C1 segment of cervical spinal cord (tissue), 14 donors: Measurements from ENCODE around the gene GRK2.
"Not testable (repeated sequence)": the region's sequence is repeated elsewhere in the genome, so short reads cannot be mapped to it uniquely, and the experiment has no call there.

Experiments
- DNase-seq, 14 donors: peaks; one replicate each; lab custom pipeline; 2025; lab: John Stamatoyannopoulos, UW

Gene GRK2

DNA sequence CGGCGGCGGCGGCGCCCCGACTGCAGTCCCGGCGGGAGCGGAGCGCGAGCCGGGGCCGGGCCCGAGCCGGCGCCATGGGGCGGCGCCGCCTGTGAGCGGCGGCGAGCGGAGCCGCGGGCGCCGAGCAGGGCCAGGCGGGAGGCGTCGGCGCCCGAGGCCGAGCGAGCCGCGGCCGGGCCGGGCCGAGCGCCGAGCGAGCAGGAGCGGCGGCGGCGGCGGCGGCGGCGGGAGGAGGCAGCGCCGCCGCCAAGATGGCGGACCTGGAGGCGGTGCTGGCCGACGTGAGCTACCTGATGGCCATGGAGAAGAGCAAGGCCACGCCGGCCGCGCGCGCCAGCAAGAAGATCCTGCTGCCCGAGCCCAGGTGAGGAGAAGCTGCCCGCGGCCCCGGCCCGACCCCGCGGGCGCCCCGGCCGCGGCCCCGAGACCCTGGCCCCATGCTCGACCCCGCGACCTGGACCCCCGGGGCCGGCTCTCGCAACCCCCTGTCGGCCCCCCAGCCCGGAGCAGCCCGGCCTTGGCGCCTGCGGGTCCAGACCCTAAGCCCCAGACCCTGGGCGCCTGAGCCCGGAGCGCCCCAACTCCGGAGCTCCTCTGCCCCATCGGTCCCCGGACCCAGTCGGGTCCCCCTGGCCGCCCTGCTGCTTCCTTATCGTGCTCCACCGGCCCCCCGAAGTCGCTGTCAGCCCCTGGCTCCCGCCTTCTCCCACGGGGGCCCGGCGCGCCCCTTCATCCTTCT lies at the start of gene GRK2:
TSS of gene GRK2 (plus strand) at position 25 of the 739 bp plus-strand sequence. CDS start at position 252, 227 bp downstream.
- DNase-seq = peak in 1 of 14 donors; percentile 51

GRCh38 chr11:67227726-67228125 lies 38.5 kb upstream of the GRK2 start:
- no peak for DNase-seq

DNA sequence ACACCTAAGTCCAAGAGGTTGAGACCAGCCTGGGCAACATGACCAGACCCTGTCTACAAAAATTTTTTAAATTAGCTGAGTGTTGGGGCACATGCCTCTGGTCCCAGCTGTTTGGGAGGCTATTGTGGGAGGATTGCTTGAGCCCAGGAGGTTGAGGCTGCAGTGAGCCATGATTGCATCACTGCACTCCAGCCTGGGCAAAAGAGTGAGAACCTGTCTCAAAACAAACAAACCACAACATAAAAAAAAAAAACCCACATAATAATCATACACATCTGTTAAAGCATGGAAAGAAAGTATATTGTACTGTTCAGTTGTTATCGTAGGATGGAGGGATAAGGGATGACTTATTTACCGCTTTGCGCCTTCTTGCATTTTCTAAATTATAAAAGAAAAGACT lies 35.9 kb upstream of the GRK2 start:
- DNase-seq = no peak

DNA sequence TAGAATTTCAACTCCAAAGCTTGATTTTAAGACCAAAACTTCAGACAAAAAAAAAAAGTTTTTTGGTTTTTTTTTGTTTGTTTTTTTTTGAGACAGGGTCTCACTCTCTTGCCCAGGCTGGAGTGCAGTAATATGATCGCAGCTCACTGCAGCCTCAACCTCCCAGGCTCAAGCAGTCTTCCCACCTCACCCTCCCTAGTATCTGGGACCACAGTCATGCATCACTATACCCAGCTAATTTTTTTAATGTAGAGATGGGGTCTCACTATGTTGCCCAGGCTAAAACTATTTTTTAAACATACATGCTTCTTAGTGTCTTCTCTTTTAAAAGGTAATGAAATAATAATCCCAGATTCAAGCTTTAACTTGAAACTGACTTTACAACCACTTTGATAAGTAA lies 35.4 kb upstream of the GRK2 start:
- no peak for DNase-seq

- DNase-seq = no peak
Observed at GRCh38 chr11:67233584-67234190, 32.6 kb upstream of the GRK2 start.

DNA sequence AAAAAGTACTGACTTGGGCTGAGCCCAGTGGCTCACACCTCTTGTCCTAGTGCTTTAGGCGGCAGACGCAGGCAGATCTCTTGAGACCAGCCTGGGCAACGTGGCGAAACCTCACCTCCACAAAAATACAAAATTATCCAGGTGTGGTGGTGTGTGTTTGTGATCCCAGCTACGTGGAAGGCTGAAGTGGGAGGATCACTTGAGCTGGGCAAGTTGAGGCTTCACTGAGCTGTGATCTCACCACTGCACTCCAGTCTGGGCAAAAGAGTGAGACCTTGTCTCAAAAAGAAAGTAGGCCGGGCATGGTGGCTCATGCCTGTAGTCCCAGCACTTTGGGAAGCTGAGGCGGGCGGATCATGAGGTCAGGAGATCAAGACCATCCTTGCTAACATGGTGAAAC lies 31.7 kb upstream of the GRK2 start:
- DNase-seq = not testable (repeated sequence)

DNA sequence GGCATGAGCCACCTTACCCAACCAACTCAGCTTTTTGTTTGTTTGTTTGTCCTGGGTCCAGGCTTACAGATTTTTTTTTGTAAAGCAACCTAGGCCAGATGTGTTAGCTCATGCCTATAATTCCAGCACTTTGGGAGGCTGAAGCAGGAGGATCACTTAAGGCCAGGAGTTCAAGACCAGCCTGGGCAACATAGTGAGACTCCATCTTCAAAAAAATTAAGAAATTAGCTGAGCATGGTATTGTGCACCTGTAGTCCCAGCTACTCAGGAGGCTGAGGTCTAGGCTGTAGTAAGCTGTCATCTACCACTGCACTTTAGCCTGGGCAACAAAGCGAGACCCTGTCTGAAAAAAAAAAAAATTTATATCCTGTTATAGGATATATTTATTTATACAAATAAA lies 28.7 kb upstream of the GRK2 start:
- no peak for DNase-seq

DNA sequence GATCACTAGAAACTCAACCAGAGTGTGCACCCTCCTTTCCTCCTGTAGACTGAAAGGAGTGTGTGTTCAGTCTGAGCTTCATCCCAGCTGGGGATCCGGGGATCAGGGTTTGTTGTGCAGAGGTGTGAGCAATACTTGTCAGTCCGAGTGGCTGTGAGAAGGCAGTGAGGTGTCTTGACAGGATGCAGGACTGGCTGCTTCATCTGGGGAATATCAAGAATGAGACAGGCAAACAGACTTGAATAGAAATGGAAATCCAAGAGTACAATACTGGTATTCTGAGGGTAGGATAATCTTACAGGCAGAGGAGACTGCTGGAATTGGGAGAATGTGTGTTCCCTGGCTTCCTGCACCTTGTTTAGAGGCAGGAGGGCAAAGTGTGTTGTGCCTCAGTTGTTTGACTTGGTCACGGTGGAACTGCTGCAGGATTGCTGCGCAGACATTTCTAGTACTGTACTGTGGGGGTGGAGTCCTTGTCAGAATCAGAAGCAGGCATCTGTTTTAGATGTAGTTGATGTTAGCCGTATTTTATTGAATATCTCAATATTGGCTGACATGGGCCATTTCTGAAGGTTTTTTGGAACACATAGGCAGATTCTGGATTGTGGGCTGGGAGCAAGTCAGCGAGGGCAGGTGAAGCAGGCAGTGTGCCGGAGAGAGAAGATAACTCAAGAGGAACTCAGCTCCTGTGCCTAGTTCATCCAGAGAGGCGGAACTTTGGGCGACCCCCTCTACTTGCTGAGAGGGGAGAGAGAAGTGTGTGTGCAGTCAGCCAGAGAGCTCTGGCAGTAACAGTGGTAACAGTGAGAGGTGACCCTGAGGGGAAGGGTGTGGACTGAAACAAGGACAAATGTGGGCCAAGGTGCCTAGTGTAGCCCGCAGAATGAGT lies 27.1 kb upstream of the GRK2 start:
- no peak for DNase-seq

DNA sequence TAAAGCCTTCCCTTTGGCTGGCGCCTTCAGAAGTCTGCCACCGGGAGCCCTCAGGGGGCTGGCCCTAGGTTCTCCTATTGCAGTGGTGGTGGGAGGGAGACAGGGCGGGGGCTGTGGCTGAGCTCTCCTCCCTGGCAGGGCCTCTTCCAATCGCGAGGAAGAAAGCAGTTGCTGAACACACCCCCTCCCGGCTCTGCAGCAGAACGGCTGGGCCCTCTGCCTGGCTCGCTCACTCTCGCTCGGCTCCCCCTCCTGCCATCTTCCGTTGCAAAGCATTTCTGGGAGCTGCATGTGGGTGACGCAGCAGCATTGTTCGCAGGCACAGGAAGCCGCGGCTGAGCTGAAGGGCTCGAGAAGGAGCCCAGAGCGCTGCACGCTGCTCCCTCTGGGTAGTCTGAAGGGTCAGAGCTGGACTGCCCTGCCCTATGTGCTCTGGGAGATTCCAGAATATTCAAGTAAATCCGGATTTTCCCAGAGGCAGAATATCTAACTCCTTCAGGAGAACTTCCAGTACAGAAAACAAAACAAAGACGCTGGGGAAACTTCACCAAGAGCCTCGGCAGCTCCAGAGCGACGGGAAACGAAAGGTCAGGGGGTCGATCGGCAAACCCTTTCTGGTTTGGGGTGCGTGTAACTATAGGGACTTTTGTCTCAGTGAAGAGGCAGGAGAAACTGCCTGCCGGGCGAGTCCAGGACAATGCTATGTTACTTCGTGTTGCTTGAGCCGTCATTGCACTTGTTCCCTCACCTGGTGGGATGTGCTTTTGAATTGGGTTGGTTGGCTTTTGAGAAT lies 26.3 kb upstream of the GRK2 start:
- DNase-seq = peak; percentile 65 to 99 (median 92)

DNA sequence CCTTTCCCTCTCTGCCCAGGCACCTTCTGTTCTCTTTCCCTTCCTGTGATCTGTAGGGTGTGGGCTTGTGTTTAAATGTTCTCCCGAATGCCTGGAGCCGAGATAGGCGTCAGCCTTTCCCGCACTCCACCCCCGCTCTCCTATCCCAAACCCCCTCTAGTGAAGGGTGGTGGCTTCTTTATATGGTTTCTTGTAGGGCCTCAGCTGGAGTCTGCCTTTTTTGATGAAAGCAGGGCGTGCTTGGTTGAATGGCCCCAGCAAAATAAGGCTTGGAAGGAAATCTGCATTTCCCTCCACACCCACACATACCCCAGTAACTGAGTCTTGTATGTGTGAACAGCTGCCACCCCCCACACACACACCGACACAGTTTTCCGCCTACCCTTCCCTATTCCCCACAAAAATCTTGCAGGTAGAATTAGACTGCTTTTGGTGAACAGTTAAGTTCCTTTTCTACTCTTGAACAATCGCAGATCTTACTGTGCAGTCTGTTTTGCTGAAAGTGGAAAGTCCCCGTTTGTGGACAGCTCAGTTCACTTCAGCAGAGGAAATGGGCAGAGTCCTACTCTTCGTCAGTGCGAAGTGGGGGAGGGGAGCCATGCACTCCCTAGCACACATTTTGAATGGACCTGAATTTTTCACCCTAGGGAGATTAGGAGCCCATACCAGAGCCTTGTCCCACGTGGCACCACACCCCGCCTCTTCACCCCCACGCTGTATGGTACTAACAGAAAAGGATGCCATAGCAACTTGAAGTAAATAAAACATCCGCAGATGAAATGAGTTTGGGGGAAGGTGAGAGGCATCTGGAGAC lies 25.5 kb upstream of the GRK2 start:
- DNase-seq = peak in 8 of 14 donors; percentile 8 to 46 (median 24)

DNA sequence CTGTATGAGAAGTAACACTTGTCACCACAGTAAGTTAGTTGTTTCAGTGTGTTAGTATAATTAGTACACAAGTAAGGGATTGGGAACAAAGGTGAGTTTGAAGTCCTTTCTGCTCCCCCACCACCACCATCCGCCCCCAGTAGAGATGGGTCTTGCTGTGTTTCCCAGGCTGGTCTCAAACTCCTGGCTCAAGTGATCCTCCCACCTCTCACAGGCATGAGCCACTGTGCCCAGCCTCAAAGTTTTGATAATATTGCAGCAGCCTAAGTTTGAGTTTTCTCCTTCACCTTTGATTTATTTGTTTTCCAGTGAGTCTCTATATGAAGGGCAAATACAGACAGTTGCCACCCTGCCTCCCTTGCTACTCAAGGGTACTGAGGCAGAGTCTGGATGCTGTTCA lies 23.7 kb upstream of the GRK2 start:
- no peak for DNase-seq

- no peak for DNase-seq
Observed at GRCh38 chr11:67243051-67243450, 23.2 kb upstream of the GRK2 start.

DNA sequence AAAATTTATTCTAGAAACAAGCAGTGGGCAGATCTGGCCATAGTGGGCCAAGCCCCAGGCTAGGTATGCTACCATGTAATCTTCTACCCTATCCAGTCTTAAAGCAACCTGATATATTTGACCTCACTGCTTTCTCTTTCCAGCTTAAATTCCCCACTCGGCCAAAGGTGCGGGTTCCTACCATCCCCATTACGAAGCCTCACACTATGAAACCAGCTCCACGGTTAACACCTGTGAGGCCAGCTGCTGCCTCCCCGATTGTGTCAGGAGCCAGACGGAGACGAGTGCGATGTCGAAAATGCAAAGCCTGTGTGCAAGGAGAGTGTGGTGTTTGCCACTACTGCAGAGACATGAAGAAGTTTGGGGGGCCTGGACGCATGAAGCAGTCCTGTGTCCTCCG lies 21.2 kb upstream of the GRK2 start:
- DNase-seq = no peak

DNA sequence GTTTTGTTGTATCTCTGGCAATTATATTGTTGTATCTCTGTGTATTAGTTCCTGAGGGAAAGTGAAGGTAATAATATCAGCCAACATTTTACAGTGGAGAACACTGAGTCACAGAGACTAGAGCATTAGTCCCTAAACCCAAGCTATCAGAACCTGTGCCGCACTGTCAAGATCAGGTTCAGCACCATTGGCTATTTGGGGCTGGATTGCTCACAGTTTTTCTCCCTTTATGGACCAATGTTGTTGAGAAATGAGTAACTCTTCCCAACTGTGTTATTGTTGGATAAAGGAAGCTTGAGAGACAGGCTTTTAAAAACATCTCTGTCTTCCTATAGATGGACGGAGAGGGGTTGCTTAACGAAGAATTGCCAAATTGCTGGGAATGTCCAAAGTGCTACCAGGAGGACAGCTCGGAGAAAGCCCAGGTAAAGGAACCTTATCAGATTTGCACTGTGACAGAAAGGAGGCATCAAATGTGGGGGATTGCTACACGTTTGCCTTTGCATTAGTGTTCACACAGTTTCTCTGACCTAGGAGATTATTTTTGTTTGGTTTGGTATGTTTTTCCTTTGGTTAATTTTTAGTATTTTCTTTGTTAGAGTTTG lies 18.2 kb upstream of the GRK2 start:
- DNase-seq = no peak

- no peak for DNase-seq
Observed at GRCh38 chr11:67248653-67249052, 17.6 kb upstream of the GRK2 start.

DNA sequence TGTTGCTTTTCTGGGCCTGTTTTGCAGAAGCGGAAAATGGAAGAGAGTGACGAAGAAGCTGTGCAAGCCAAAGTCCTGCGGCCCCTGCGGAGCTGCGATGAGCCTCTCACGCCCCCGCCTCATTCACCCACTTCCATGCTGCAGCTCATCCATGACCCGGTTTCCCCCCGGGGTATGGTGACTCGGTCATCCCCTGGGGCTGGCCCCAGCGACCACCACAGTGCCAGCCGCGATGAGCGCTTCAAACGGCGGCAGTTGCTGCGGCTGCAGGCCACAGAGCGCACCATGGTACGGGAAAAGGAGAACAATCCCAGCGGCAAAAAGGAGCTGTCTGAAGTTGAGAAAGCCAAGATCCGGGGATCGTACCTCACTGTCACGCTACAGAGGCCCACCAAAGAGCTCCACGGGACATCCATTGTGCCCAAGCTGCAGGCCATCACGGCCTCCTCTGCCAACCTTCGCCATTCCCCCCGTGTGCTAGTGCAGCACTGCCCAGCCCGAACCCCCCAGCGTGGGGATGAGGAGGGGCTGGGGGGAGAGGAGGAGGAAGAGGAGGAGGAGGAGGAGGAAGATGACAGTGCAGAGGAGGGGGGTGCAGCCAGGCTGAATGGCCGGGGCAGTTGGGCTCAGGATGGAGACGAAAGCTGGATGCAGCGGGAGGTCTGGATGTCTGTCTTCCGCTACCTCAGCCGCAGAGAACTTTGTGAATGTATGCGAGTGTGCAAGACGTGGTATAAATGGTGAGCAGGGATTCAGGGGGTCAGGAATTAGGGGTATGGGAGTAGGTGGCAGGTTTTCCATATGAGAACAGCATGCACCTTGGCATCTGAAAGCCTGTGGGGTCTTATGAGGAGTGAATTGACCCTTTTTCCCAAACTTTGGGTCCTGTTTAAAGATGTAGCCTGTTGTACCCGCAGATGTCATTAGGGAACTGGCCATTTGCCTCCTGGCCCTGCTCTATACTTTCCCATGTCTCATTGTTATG lies 15.9 kb upstream of the GRK2 start:
- DNase-seq = no peak

GRCh38 chr11:67251841-67252240 lies 14.4 kb upstream of the GRK2 start:
- DNase-seq = no peak

DNA sequence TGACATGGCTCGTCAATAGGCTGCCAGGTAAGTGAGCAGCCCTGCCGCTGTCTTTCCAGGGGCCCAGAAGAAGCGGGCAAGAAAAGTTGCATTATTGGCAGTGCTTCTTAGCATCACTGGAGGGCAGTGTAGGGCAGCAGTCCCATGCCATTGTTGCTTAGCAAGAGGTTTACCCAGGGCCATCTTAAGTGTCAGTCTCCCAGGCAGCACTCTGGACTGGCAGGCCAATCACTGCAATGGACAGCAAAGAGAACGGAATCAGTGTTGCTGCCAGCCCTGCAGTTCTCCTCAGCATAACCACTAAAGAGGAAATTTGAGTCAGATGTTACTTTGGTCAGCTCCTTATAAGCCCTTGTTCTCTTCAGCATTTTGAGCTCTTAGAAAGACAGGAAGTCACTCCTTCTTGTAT lies 13.4 kb upstream of the GRK2 start:
- DNase-seq = peak in 7 of 14 donors; percentile 22 to 67 (median 40)
